ENCODE data around the gene IFNA21.
"Not testable (repeated sequence)": the region's sequence is repeated elsewhere in the genome, so short reads cannot be mapped to it uniquely, and the experiment has no call there.

DNA sequence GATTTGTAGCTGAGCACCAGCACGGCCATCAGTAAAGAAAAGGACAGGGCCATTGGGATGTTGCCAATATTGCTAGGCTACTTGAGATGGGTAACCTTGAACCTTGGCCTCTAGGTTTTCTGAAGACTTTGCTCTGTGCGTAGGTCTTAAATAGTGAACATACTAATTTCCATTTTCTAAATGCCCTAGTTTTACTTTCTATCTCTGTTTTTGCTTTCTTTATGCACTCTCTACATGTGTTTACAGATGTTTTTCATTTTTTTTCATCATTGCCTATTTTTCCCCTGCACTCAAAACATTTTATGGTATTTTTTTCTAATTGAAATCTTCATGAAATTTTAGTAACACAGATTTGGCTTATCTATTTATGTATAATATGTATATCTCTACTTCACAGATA is at the start of gene IFNA21:
- TF ChIP-seq, protein P1, sequence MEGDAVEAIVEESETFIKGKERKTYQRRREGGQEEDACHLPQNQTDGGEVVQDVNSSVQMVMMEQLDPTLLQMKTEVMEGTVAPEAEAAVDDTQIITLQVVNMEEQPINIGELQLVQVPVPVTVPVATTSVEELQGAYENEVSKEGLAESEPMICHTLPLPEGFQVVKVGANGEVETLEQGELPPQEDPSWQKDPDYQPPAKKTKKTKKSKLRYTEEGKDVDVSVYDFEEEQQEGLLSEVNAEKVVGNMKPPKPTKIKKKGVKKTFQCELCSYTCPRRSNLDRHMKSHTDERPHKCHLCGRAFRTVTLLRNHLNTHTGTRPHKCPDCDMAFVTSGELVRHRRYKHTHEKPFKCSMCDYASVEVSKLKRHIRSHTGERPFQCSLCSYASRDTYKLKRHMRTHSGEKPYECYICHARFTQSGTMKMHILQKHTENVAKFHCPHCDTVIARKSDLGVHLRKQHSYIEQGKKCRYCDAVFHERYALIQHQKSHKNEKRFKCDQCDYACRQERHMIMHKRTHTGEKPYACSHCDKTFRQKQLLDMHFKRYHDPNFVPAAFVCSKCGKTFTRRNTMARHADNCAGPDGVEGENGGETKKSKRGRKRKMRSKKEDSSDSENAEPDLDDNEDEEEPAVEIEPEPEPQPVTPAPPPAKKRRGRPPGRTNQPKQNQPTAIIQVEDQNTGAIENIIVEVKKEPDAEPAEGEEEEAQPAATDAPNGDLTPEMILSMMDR (IDR thresholded peaks at IDR 0.05), result not testable (repeated sequence)
- not testable (repeated sequence) for TF ChIP-seq EZH2, EZH2phosphoT487 (IDR thresholded peaks at IDR 0.05)

Data from neural progenitor cell (in vitro differentiated cells).